Subcutaneous adipose tissue (tissue), 4 donors: ENCODE measurements around the gene CAPN15. TPM values are rescaled to one million over a fixed set of nuclear protein-coding genes. Genes with fewer than 3 reads are reported as not detected.

Experiments used
- total RNA-seq, 4 donors: library from RNA; depleted of rRNA; stranded (reverse); fragments of >200 nt; gene quantifications; one replicate each; pipeline ENCODE4 v1.1.0, GENCODE V29; 2016
- TF ChIP-seq, protein P1 (sequence below): fragments of 450-650 bp; IDR thresholded peaks from one replicate; pipeline ENCODE4 v1.5.1; 2016; ENCODE audit warnings: low read depth, mild to moderate bottlenecking, control low read depth, antibody characterized with exemption, moderate library complexity

The CAPN15 gene
- total RNA-seq, 4 donors from 2014 or later = 7.6 to 30.0 (median 13.3) TPM

DNA sequence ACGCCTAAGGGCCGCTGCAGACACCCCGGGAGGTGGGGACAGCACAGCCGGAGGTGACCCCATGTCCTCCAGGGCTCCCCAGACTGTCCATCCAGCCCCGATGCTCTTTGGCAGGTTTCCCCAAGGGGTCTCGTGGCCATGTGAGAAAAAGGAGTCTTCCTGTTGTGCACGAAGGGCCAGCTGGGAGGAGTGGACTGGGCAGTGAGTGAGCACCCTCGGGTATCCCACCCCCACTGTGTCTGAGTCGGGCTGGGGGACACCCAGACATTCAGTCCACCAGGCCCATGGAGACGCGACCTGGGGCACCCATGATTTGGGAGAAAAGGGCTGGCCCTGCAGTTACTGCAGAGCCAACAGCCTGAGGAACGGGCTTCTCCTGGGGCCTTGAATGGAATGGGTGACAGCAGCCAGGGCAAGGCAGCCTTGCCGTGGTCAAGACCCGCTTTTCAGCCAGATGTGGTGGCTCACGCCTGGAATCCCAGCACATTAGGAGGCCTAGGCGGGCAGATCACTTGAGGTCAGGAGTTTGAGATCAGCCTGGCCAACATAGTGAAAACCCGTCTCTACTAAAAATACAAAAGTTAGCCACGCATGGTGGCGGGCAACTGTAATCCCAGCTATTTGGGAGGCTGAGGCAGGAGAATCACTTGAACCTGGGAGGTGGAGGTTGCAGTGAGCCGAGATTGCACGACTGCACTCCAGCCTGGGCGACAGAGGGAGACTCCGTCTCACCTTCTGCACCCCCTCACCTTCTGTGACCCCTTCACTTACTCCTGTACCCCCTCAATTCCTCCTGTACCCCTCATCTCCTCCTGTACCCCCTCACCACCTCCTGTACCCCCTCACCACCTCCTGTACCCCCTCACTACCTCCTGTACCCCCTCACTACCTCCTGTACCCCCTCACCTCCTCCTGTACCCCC is 24.1 kb upstream of the CAPN15 start:
- TF ChIP-seq, protein P1, sequence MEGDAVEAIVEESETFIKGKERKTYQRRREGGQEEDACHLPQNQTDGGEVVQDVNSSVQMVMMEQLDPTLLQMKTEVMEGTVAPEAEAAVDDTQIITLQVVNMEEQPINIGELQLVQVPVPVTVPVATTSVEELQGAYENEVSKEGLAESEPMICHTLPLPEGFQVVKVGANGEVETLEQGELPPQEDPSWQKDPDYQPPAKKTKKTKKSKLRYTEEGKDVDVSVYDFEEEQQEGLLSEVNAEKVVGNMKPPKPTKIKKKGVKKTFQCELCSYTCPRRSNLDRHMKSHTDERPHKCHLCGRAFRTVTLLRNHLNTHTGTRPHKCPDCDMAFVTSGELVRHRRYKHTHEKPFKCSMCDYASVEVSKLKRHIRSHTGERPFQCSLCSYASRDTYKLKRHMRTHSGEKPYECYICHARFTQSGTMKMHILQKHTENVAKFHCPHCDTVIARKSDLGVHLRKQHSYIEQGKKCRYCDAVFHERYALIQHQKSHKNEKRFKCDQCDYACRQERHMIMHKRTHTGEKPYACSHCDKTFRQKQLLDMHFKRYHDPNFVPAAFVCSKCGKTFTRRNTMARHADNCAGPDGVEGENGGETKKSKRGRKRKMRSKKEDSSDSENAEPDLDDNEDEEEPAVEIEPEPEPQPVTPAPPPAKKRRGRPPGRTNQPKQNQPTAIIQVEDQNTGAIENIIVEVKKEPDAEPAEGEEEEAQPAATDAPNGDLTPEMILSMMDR = no peak

GRCh38 chr16:505479-506245 is 21.9 kb upstream of the CAPN15 start:
- TF ChIP-seq, protein P1 = no peak

DNA sequence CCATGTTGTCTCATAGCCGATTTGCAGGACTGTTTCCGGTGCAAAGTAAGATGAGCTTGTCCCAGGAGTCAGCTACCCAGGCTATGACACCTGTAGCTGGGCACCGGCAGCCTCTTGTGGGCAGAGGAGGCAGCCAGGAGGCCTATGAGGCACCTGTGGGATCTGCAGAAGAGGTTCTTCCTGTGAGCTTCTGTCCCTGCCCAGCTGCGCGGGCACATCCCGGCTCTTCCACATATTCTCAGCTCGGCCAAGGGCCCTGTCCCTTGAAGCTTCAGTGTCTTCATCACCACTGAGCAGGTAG is 21.3 kb upstream of the CAPN15 start:
- TF ChIP-seq, protein P1 = no peak

DNA sequence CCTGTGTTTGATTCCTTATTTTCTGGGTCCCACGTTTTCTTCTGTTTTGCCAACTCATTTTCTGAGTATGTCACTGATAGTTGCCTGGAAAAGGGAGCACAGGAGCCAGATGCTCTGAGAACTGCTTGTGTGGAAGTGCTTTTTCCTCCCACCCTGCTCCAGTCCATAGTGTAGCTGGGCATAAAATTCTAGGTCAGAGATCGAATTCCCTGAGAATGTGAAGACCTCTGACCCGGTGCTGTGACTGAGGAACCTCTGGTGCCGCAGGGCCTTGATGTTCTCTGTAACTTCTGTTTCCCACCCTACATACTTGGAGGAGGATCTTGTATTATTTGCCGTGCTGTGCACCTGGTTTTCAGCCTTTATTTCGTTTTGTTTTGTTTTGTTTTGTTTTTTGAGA is 19.5 kb upstream of the CAPN15 start:
- TF ChIP-seq, protein P1 = no peak

GRCh38 chr16:508884-509736 is 18.4 kb upstream of the CAPN15 start:
- TF ChIP-seq, protein P1 = no peak

GRCh38 chr16:510066-510825 is 17.3 kb upstream of the CAPN15 start:
- TF ChIP-seq, protein P1 = no peak
